ENCODE measurements around the gene TTC34.

TTC34 gene

GRCh38 chr1:2640626-2641025 is 160.9 kb downstream of the TTC34 start:
- DNase-seq, result no peak

DNA sequence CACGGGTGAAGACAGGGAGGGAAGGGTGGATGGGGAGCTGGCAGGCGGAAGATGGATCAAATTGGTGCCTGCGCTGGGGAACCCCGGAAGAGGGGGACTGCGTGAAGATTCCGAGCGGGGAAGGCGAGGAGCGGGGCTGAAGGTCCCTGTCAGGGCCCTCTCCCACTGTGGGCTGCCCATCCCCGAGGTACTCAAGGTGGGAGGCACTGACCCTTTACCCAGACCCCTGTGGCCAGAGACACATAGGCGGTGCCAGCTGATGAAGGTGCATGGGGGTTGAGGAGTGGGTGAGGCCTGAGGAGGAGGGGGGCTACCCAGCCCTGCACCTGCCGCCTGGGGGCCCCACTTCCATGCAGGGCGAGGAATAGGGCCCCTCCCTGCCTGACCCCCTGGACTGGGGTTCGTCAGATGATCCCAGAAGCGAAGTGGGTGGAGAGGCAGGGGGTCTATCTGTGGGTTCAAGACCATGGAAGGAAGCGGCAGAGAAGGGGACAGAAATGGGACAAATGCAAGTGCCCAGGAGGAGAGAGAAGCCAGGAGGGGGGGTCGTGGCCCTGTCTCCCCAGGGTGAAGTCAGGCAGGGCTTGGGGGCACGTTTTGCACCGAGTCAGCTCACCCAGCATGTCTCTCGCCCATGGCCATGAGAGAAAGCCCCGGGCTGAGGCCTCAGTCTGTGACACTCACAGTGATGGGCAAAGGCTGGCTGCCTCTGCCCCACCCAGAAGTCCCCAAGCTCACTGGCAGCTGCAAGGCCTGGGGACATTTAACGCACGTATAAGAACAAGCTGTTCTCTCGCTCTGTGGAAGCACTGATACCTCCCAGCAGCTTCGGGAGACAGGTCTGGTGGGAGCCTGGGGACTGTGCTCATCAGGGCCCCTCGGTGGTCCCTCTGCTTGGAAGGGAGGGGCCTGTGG is 161.6 kb downstream of the TTC34 start:
- DNase-seq, result no peak

GRCh38 chr1:2639203-2639602 is 162.3 kb downstream of the TTC34 start:
- DNase-seq, result no peak

- DNase-seq, result no peak
Observed at GRCh38 chr1:2638466-2639115, 162.9 kb downstream of the TTC34 start.

- DNase-seq, result no peak
Observed at GRCh38 chr1:2637442-2638145, 163.9 kb downstream of the TTC34 start.

- DNase-seq, result no peak
Observed at GRCh38 chr1:2636733-2637132, 164.8 kb downstream of the TTC34 start.

DNA sequence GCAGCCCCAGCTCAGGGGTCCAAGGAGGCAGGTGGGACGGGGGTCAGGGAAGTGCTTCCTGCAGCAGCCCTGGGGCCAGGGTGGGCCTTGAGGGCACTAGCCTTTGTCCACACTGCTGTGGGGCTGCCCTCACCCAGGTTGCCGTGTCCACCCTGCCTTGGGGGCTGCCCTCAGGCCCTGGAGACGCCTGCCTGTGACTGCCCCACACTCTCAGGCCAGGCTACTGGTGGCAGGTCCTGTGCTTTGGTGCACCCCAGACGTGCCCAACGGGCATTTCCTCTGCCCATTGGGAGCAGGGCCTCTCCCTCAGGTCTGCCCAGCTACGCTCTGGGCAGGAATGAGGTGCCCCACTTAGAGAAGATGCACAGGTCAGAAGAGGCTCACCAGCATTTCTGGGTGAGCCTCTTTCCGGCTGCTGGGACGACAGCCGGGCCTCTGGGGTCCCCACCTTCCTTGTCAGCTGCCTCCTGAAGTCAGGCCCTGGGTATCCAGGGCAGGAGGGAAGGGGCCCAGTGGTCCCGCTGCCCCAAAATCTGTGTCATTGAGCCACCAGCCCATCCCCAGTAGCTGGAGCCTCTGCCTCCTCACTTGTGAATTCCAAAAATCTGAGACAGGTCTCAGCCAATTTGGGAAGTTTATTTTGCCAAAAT is 166.0 kb downstream of the TTC34 start:
- DNase-seq, result no peak

- DNase-seq, result no peak
Observed at GRCh38 chr1:2633936-2634491, 167.5 kb downstream of the TTC34 start.

GRCh38 chr1:2633366-2633935 is 168.0 kb downstream of the TTC34 start:
- DNase-seq, result no peak

DNA sequence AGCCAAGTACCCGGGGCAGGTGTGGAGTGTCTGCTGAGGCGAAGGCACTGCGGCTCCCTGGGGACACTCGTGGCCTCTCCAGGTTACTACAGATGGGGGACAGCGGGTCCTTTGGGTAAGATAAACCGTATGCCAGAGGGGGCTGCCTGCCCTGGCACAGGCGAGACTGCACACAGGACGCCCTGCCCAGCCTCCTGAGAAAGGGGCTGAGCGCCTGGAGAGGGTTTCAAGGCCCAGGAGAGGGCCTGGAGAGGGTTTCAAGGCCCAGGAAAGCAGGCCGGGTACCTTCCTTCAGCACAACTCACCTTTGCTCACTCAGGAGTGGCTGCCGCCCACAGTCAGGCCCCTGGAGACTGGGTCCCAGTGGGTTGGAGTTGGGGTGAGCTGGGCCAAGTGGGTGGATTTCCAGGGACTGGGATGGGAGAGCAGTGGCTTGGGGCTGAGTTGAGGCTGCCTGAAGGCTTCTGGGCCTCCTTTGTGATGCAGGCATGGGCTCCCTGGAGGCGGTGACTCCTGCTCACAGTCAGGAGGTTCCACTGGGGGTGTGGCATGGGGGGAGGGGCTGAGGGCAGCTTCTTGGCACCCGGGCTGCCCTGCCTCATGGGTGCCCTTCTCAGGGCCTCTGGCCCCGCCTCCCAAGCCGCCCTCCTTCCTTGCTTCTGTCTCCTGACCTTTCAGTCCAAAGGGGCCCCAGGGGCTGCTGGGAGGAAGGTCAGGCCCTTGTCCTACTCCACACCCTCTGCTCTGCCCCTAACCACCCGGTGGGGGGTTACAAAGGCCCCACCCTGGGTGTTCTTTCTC is 168.7 kb downstream of the TTC34 start, which contains the start of gene MMEL1:
MMEL1 (minus strand) TSS at position 456 of the 801 bp plus-strand sequence. CDS start 3,532 bp downstream, outside the sequence.
- no peak for DNase-seq

- no peak for DNase-seq
Observed at GRCh38 chr1:2632051-2632430, 169.5 kb downstream of the TTC34 start.

- no peak for DNase-seq
Observed at GRCh38 chr1:2631136-2632050, 170.1 kb downstream of the TTC34 start.

- DNase-seq, result no peak
Observed at GRCh38 chr1:2630498-2631135, 170.9 kb downstream of the TTC34 start.

- DNase-seq, result no peak
Observed at GRCh38 chr1:2629627-2630497, 171.6 kb downstream of the TTC34 start.

- DNase-seq, result no peak
Observed at GRCh38 chr1:2628933-2629626, 172.4 kb downstream of the TTC34 start.

DNA sequence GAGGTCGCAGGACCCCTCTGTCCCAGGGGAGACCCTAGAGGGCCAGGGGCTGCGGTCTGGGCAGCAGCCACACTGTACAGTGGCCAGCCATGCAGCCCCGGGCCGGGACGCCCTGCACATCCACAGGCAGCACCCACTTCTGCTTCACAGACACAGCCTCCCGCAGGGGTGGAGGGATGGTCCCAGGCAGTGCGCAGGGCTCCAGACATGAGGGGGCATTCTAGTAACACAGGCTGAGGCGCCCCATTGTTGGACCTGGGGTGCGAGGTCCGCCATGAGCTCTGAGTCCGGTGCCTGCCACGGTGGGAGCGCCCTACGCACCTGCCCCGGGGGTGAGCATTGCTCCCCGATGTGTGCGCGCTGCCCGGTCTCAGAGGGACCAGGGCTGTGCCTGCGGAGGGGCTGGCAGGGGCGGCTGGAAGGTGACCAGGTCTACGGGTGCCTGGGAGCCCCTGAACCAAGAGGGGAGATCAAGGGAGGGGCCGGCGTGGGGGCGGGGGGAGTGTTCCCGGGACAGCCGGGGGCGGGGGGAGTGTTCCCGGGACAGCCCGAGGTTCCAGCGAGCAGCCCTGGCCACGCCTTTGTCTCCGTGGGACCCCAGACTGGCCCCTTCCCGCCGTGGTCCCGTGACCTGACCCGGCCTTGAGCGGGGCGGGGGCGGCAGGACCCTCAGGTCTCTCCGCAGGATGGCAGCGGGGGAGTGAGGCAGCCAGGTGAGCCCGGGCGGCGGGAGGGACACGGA is 173.1 kb downstream of the TTC34 start:
- DNase-seq, result no peak

DNA sequence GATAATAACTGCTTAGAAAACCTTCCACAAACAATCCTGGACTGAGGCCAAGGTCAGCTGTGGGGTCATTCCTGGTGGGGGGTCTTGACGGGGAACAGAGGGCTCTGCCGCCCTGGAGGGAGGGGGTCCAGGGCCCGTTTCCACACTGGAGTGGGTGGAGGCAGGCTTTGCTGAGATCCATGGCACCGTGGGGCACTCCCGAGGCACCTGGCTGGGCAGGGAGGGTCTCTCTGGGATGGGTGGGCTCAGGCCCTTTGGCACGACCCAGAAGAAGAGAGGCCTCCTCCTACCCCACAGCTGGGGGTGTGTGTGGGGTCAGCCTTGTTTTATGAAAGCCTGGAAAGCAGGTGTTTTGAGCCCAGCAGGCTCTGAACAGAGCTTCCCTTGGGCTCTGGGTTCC is 173.7 kb downstream of the TTC34 start:
- no peak for DNase-seq
